Body of pancreas (tissue), 4 donors: ENCODE data around the gene FRMD5.

ENCODE experiments used
- CTCF ChIP-seq, 7 experiments: fragments of 450-650 bp in 4 of 7; fragments of 200-600 bp in 3 of 7; sonication (generic) in 3 of 7; IDR thresholded peaks; one replicate each; pipeline ENCODE4 v1.5.1; 2016 to 2019; ENCODE audit warnings: antibody characterized with exemption in 7 of 7
- POLR2A ChIP-seq, 3 donors: fragments of 450-650 bp; IDR thresholded peaks; one replicate each; pipeline ENCODE4 v1.6.1; 2016; ENCODE audit warnings: antibody characterized with exemption in 3 of 3, mild to moderate bottlenecking in 2 of 3

- no peak for TF ChIP-seq CTCF (IDR thresholded peaks at IDR 0.05)
- no peak for TF ChIP-seq POLR2A (IDR thresholded peaks at IDR 0.05)
These were observed 281.1 kb downstream of the FRMD5 start for GRCh38 chr15:43913941-43914340.
